Muscle of arm (tissue), 12 donors: ENCODE data around the gene LKAAEAR1. TPM values are rescaled to one million over a fixed set of nuclear protein-coding genes. Genes with fewer than 3 reads are reported as not detected.
A peak's percentile ranks its signal among the peaks of the same experiment; 100 is the strongest.
"Not testable (repeated sequence)": the region's sequence is repeated elsewhere in the genome, so short reads cannot be mapped to it uniquely, and the experiment has no call there.

Experiments used
- DNase-seq: peaks from one replicate; pipeline ENCODE4 v3.0.0-alpha.2; 2013
- polyA plus RNA-seq, 12 donors: library from polyadenylated mRNA; unstranded; fragments of 120-200 nt; gene quantifications; one replicate each; pipeline ENCODE4 v1.2.1, GENCODE V29; 2013; ENCODE audit not compliant: insufficient read length in 12 of 12

The LKAAEAR1 gene
- polyA plus RNA-seq, 12 donors = 0.16 to 0.44 (median 0.25) TPM; not detected in 8

- DNase-seq = no peak
Observed at GRCh38 chr20:64099086-64099786, 15.0 kb upstream of the LKAAEAR1 start.

DNA sequence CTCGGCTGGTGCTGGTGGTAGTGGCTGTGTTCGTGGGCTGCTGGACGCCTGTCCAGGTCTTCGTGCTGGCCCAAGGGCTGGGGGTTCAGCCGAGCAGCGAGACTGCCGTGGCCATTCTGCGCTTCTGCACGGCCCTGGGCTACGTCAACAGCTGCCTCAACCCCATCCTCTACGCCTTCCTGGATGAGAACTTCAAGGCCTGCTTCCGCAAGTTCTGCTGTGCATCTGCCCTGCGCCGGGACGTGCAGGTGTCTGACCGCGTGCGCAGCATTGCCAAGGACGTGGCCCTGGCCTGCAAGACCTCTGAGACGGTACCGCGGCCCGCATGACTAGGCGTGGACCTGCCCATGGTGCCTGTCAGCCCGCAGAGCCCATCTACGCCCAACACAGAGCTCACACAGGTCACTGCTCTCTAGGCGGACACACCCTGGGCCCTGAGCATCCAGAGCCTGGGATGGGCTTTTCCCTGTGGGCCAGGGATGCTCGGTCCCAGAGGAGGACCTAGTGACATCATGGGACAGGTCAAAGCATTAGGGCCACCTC is 14.3 kb upstream of the LKAAEAR1 start:
- DNase-seq = no peak

GRCh38 chr20:64096535-64096934 is 12.3 kb upstream of the LKAAEAR1 start:
- no peak for DNase-seq

GRCh38 chr20:64095927-64096326 is 11.7 kb upstream of the LKAAEAR1 start:
- no peak for DNase-seq

DNA sequence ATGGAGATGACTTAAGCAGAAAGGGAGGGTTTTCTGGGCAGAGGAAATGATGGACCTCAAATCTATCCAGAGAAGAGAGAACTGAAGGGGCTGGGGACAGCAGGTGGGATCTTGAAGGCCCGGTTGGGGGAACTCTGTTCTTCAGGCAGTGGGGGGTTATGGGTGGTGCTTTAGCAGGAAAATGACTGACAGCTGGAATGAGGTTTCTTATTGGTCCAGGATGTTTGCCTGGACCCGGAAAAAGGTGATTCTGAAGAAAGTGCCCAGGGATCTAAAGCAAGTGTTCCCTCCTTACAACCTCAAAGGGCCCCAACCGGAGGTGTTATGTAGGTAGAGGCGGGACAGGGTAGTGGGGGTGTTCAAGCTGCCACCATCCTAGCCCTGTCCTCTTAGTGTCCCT is 11.3 kb upstream of the LKAAEAR1 start:
- DNase-seq = no peak

DNA sequence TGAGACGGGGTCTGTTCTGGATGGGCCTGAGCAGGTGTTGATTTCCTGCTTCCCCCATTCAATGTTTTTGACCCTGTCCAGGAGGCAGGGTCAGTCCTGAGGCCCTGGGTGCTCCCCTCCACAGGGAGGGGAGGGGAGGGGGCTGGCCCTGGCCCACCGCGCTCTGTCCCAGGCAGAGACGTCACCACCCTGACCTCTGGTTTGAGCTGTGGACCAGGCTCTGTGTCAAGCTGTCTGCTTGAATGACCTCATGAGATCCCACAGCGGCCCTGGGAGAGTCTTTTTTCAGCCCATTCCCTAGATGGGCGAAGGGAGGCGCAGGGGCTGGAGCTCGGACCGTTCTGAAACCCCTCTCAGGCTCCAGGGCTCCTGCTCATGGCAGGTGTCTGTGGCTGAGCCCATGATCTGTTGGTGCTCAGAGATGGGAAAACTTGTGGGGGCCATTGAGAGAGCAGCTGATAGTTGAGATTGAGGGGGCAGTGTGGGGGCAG is 8.9 kb upstream of the LKAAEAR1 start:
- DNase-seq = no peak

GRCh38 chr20:64092258-64093012 is 8.2 kb upstream of the LKAAEAR1 start:
- no peak for DNase-seq

- no peak for DNase-seq
Observed at GRCh38 chr20:64091770-64092169, 7.6 kb upstream of the LKAAEAR1 start.

- DNase-seq = no peak
Observed at GRCh38 chr20:64091340-64091739, 7.1 kb upstream of the LKAAEAR1 start.

- DNase-seq = no peak
Observed at GRCh38 chr20:64090165-64090564, 6.0 kb upstream of the LKAAEAR1 start.

DNA sequence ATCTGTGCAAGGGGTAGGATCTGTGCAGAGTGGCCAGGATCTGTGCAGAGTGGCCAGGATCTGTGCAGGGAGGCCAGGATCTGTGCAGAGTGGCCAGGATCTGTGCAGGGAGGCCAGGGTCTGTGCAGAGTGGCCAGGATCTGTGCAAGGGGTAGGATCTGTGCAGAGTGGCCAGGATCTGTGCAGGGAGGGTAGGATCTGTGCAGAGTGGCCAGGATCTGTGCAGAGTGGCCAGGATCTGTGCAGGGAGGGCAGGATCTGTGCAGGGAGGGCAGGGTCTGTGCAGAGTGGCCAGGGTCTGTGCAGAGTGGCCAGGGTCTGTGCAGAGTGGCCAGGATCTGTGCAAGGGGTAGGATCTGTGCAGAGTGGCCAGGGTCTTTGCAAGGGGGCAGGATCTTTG is 4.4 kb upstream of the LKAAEAR1 start:
- not testable (repeated sequence) for DNase-seq

DNA sequence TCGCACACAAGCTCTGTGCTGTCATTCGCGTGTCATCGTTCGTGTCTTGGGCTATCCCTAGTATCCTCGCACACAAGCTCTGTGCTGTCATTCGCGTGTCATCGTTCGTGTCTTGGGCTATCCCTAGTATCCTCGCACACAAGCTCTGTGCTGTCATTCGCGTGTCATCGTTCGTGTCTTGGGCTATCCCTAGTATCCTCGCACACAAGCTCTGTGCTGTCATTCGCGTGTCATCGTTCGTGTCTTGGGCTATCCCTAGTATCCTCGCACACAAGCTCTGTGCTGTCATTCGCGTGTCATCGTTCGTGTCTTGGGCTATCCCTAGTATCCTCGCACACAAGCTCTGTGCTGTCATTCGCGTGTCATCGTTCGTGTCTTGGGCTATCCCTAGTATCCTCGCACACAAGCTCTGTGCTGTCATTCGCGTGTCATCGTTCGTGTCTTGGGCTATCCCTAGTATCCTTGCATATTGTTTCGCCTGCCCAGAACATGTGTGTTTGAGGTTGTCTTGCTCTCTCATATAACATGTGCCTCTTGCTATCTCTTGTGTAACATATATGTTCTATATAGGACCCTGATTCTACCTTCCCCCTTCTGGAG is 3.1 kb upstream of the LKAAEAR1 start:
- DNase-seq = not testable (repeated sequence)

- DNase-seq = no peak
Observed at GRCh38 chr20:64086801-64087200, 2.6 kb upstream of the LKAAEAR1 start.

- DNase-seq = no peak
Observed at GRCh38 chr20:64084685-64085152, 521 bp upstream of the LKAAEAR1 start.

DNA sequence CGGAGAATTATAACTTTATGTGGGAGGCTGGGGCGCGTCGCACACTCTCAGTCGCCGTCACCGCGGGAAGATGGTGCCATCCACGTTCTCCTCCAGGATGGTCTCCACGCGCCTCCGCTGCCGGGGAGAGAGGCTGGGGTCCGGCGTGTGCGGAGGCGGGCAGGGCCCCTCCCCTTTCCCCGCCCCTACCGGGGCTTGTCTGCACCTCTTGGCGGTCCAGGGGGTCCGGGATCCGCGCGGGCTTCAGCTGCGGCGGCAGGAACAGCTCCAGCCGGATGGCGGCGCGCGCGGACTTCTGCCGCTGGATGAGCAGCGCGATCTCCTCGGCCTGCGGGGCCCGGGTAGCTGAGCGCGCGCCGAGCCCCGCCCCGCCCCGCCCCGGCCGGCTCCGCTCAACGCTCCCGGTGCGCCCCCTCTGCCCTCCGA is 807 bp downstream of the LKAAEAR1 start:
- peak; percentile 68 for DNase-seq

- no peak for DNase-seq
Observed at GRCh38 chr20:64082820-64083377, 1.3 kb downstream of the LKAAEAR1 start.

- no peak for DNase-seq
Observed at GRCh38 chr20:64082126-64082731, 2.0 kb downstream of the LKAAEAR1 start.

GRCh38 chr20:64081624-64081964 is 2.6 kb downstream of the LKAAEAR1 start:
- DNase-seq = no peak

DNA sequence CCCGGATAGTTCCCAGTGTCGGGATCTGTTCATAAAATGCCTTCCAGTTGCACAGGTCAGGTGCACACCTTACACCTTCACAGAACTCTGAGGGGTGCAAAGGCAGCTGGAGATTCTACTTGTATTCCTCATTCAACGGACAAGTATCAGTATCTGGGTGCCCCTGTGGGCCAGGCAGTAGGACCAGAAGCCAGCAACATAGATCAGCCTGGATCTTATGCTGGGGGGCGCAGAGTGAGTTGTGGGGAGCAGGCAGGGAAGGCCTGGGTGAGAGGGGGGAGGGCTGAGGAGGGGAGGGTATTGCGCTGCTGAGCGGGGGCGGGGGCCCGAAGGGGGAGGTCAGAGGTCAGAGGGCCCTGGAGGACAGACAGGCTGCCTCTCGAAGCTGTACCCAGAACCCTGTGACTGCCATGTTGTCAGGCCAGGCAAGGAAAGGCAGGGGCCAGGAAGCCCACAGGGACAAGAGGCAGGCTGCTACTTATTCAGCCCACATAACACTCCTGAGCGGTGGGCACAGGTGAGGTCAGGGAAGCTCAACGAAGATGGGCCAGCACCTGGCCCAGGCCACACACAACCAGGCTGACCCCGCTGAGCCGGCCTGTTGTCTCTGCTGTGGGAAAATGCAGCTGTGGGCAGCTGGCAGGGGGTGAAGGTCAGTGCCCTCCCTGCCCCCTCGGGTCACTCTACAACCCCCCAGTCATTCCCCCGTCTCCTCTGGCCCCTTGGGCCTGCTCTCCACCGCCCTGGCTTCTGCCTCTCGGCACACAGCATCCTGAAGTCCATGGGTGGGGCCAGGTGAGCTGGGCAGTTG is 3.2 kb downstream of the LKAAEAR1 start:
- DNase-seq = no peak

GRCh38 chr20:64080013-64080812 is 4.0 kb downstream of the LKAAEAR1 start, which contains the start of gene OPRL1:
TSS of gene OPRL1 (plus strand) at chr20:64080082. CDS start at chr20:64092721, 12,639 bp downstream.
- DNase-seq = no peak
